GM19452 (cell line): ENCODE results near the gene MAP2K3.

Experiments used
- ATAC-seq: cut with Tn5 transposase; IDR thresholded peaks from one replicate; pipeline ENCODE4 v1.9.1; 2021; ENCODE audit not compliant: unreplicated experiment

Gene MAP2K3

DNA sequence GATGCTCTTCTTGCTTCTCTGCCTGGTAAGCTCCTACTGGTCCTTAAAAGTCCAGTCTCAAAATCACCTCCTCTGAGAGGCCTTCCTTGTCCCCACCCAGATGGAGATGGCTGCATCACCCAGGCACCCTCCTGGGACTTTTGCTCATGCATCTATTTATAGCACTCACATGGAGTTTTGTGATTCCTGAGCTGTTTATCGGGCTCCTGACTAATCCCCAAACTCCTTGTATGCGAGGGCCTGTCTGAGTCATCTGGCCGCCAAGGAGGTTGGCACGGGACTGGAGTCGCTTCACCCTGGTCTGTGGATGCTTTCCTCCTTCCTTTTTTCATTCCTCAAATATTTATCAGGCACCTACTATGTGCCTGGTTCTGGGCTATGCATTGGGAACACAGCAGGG is 2.3 kb upstream of the MAP2K3 start:
- ATAC-seq: no peak

- no peak for ATAC-seq
Observed at GRCh38 chr17:21282850-21283249, 1.7 kb upstream of the MAP2K3 start.

GRCh38 chr17:21283482-21284318 is 811 bp upstream of the MAP2K3 start:
- peak; percentile 2 for ATAC-seq

DNA sequence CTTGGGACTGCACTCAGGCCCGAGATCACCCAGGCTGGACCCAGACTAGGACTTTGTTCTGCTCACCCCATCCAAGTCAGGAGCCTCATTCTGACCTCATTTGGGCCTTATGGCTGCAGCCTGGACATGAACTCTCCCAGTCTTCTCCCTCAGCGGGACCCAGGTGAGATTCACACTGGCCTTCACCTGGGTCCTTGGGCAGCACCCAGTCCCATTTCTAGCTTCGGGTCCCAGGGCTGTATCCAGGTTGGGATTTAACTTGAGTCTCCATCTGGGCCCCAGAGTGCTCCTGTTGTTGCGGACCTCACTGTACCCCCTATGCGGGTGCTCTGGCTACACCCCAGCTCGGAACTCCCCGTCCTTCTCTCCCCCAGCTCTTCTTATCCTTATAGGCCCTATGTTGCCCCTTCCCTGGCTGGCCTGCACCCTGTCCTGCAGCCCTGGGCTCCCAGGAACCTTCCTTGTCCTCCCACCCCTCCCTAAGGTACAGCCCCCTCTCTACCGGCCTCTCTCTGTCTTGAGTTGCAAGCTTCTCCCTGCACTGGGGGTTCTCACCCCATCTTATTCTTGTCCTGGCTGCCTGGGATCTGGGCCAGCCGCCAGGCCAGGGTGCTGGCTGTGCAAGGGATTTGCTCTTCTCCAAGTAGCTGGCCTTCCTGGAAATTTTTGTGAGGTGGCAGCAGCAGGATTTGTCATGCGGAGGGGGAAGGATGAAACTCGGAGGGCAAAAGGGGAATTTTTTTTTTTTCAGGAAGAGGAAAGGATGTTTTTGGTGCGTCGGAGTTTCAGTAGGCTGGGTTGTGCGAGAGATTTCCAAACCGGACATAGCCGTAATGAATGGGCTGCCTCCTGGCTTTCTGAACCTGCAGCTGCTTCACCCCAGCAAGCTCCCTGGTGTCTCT is 904 bp downstream of the MAP2K3 start:
- ATAC-seq: no peak

GRCh38 chr17:21286066-21286770 is 1.7 kb downstream of the MAP2K3 start:
- ATAC-seq: no peak

GRCh38 chr17:21286909-21287702 is 2.6 kb downstream of the MAP2K3 start:
- ATAC-seq: no peak

DNA sequence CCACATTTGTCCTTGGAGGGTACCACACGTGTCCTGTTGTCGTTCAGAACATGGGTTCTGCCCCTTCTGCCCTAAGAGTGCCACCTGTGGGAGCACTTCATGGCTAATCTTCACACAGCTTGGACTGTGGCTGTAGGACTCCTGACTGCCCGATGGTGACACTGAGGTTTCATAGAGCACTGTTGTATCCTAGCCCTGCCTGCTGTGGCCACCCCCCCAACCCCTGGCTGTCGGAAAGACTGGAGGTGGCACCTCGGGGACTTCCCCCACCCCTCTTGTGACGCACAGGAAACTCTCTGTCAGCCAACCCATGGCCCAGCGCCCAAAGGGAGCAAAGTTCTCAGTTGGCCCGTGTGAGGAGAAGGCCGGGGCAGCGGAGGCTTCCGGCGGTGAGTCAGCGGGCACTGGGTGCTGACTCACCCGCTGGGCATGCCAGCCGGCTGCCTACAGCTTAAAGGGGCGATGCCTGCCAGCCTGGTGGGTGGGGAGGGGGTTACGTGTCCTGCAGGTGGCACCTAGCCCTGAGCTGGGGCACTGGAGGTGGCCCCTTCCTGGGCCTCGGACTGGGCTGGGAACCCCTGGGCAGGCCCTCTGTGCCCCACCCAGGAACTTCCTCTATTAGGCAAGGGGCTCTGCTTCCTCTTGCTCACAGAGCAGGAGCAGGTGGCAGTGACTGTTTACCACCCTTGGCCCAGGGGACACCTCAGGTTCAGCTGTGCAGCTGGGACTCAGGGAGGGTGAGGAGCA is 3.4 kb downstream of the MAP2K3 start:
- peak; percentile 41 for ATAC-seq

- peak; percentile 19 for ATAC-seq
Observed at GRCh38 chr17:21288571-21289017, 4.1 kb downstream of the MAP2K3 start.

- no peak for ATAC-seq
Observed at GRCh38 chr17:21289175-21289901, 4.8 kb downstream of the MAP2K3 start.

- ATAC-seq: no peak
Observed at GRCh38 chr17:21289902-21290571, 5.5 kb downstream of the MAP2K3 start.

DNA sequence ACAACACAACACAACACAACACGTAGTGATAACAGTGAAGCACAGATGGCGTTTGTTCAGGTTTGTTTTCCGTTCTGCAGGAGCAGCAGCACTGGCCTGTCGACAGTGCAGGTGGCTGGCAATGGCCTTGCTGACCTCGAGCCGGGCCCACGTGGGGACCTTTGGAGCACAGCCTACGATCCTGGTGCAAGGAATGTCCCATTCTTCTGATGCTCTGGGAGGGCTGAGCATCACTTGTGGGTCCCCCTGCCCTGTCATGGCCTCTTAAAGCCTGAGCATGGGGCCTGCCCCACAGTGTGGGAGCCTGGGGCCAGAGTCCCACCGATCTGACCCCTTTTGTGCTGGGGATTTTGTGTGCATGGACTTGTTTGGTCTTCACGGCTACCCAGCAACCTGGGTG is 6.8 kb downstream of the MAP2K3 start:
- no peak for ATAC-seq

GRCh38 chr17:21291862-21292261 is 7.4 kb downstream of the MAP2K3 start:
- no peak for ATAC-seq

- no peak for ATAC-seq
Observed at GRCh38 chr17:21292867-21293830, 8.6 kb downstream of the MAP2K3 start.

DNA sequence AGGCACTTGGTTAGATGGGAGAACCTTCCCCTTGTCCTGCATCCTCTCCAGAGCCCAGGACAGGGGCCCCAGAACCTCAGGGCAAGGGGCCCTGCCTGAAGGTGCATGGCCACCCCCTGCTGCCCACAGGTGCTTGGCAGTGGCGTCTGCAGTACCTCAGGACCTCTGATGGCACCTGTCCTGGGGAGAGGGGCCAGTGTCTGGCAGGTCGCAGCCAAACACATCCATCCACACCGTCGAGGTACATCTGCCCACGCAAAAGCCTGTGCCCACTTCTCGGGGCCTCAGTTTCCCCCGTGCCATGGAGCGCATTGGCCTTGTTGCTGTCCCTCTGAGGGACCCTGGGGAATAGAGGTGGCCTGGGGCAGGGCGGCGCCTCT is 9.3 kb downstream of the MAP2K3 start:
- no peak for ATAC-seq

DNA sequence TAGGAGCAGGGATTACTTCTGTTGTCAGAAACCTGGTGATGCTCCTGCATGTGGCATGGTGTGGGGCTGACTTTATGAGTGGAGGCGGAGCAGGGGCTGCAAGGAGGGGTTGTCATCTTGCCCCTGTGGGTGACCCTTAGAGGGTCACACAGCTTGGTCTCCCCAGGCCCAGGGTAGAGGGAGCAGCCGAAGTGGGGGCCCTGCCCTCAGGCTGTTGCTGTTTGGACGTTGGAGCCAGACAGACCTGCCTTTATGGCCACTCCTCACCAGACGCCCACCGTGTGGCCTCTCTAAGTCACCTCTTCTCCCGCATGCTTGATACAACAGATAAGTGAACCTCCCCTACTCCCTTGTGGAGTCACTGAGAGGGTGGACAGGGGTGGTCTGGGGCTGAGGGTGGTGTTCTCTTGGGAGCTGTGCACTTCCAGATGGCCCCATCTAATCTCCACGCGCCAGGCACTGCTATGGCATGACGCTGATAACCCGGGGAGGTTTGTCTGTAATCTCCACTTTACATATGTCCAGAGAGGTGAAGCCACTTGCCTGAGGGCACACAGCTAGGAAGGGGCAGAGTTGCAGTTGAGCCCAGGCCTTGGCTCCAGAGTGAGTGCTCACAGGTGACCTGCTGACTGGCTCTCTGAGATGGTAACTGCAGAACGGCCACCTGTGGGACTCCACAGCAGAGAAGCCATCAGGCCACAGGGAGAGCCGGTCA is 10.0 kb downstream of the MAP2K3 start:
- ATAC-seq: no peak

- ATAC-seq: no peak
Observed at GRCh38 chr17:21295036-21295952, 10.8 kb downstream of the MAP2K3 start.
